Measurements from ENCODE around the gene ADI1.
"Not testable (repeated sequence)": the region's sequence is repeated elsewhere in the genome, so short reads cannot be mapped to it uniquely, and the experiment has no call there.

DNA sequence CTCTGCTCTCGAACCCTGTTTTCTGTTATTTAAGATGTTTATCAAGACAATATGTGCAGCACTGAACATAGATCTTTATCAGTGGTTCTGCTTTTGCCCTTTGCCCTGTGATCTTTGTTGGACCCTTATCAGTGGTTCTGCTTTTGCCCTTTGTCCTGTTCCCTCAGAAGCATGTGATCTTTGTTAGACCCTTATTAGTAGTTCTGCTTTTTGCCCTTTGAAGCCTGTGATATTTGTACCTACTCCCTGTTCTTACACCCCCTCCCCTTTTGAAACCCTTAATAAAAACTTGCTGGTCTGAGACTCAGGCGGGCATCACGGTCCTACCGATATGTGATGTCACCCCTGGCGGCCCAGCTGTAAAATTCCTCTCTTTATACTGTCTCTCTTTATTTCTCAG lies 3.9 kb downstream of the ADI1 start:
- TF ChIP-seq, protein P1, sequence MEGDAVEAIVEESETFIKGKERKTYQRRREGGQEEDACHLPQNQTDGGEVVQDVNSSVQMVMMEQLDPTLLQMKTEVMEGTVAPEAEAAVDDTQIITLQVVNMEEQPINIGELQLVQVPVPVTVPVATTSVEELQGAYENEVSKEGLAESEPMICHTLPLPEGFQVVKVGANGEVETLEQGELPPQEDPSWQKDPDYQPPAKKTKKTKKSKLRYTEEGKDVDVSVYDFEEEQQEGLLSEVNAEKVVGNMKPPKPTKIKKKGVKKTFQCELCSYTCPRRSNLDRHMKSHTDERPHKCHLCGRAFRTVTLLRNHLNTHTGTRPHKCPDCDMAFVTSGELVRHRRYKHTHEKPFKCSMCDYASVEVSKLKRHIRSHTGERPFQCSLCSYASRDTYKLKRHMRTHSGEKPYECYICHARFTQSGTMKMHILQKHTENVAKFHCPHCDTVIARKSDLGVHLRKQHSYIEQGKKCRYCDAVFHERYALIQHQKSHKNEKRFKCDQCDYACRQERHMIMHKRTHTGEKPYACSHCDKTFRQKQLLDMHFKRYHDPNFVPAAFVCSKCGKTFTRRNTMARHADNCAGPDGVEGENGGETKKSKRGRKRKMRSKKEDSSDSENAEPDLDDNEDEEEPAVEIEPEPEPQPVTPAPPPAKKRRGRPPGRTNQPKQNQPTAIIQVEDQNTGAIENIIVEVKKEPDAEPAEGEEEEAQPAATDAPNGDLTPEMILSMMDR (conservative IDR thresholded peaks at IDR 0.05; ENCODE audit: low read length), result not testable (repeated sequence)
- TF ChIP-seq EZH2phosphoT487 (IDR thresholded peaks at IDR 0.05; ENCODE audit: borderline replicate concordance, low read depth, low read length), result not testable (repeated sequence)
